ENCODE measurements around the gene TBL1Y.

TBL1Y gene

DNA sequence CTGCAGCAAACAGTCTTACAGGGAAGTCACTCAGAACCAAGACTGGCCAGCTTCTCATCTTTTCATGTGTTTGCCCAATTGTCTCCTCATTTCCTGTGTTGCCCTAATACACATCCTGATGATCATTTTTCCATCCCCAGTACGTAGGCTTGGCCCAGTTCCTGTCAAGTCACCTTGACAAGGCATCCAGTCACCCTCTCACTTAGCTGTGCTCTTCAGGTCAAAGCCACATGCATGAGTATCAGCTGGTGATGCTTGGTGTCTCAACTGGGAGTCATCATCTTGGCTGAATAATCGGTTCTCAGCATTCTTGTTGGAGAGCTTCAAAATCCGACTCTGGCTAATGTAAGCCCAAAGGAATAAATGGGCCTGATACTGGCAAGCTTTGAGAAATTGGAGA is 186.5 kb downstream of the TBL1Y start:
- no peak for DNase-seq

DNA sequence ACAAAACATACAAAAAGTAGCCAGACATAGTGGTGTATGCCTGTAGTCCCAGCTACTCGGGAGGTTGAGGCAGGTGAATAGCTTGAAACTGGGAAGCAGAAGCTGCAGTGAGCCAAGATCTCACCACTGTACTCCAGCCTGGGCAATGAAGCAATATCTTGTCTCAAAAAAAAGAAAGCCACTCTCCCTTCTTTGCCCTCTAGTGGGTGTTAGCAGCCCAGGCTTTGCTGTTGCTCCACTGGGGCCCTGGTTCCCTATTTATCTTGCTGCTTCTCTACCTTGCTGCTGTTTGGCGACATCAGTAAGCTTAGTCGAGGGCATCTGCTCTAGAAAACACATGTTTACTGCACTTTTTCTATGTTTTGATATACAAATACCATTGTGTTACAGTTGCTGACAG is 189.2 kb downstream of the TBL1Y start:
- no peak for DNase-seq

DNA sequence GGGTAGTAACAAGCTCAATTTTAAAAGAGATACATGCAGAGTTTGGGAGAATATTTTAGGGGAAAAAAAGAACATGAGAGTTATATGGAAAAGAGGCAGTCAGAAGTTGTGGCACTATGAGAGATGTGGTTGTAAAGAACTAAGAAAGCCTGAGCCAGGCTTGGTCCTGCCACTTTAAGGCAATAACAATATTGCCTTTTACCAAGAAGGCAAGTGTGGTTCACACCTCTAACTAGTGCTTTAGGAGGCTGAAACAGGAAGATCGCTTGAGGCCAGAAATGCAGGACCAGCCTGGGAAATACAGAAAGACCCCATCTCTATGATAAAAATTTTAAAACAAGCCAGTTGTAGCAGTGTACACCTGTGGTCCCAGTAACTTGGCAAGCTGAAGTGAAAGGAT is 192.2 kb downstream of the TBL1Y start:
- DNase-seq = no peak

DNA sequence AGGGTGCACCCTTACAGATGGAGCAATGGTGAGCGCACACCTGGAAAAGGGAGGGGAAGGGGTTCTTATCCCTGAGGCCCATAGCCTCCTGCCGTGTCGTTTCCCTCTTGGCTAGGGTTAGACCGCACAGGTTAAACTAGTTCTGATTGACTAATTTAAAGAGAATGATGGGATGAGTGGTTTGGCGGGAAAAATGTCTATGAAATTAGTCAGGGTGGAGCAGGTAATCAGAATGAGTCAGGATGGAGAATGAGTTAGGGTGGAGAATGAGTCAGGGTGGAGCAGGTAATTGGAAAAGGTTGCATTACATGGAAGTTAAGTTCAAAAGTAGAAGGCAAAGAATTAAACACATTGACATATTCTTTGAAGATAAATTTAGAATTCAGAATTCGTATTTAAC is 196.7 kb downstream of the TBL1Y start:
- DNase-seq = no peak

DNA sequence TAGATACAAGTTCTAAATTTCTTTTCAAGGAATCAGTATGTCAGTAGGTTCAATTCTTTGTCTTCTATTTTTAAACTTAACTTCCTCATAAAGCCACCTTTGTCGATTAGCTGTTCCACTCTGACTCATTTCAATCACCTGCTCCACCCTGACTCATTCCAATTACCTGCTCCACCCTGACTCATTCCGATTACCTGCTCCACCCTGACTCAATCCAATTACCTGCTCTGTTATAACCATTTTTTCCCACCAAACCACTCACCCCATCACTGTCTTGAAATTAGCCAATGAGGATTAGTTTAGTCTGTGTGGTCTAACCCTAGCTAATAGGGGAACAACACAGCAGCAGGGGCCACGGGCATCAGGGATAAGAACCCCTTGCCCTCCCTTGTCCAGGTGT is 199.6 kb downstream of the TBL1Y start:
- no peak for DNase-seq

DNA sequence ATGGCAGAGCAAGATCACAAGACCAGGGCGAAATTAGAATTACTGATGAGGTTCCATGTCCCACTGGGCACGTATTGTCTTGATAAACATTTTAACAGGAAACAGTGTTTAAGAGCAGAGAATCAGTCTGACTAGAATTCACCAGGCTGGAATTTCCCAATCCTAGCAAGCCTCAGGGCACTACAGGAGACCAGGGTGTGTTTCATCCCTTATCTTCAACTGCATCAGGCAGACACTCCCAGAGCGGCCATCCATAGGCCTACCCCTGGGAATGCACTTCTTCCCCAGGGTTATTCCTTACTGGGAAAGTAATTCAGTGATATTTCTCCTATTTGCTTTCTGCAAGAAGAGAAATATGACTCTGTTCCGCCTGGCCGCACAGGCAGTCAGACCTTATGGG is 205.4 kb downstream of the TBL1Y start:
- DNase-seq = no peak

DNA sequence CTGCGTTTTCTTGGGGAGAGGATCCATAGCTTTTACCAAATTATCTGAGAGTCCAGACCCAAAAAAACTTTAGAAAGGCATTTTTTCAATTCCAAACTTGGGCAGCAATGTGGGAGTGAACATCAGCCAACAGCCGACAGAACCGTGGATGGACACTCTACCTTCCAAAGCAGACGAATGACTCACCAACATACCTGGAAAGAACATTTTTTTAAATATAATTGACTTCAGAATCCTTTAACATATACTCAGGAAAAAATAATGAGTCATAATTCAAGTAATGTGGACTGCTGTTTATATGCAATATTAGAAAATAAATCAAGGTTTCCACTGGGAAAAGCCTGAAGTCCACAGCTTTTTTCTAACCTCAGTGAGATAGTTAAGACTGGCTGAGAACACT is 211.7 kb downstream of the TBL1Y start:
- DNase-seq = no peak

DNA sequence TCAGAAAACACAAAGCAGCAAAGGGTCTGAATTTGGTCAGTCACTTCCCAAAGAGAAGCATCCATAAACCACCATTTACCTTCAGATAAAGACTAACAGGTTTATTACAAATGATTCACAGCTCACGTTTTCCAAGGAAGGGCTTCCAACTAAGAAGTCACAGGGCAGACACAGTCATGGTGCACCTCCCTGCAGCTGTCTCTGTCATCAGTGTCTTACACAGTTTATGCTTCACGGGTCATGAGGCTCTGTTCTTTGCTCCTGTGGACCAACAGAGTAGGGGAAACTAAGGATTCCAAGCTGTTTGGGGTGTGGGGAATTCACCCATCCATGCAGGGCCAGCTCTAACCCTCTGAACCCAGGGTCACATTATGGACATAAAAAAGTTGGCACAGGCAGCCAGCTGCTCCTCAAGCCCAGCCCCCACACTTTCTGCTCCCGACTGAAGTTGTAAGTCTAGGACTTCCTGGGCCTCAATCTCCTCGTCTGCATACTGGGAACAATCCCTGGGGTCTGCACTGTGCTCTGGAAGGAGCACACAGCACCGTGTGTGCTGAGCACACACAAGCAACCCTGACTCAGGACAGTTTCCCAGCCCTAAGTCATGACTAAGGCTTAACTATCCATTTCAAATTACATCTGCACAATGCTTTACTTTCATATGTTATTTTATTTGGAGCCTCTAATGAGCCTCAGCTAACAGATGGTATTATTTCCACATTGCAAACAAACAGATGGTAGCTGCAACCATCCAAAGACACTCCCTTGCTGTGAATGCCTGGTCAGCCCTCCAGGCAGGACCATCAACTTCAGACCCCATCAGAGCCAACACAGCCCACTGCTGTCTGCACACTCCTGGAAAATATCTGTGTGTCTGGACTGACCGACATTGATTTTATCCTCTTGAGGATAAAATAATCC is 214.9 kb downstream of the TBL1Y start:
- no peak for DNase-seq

DNA sequence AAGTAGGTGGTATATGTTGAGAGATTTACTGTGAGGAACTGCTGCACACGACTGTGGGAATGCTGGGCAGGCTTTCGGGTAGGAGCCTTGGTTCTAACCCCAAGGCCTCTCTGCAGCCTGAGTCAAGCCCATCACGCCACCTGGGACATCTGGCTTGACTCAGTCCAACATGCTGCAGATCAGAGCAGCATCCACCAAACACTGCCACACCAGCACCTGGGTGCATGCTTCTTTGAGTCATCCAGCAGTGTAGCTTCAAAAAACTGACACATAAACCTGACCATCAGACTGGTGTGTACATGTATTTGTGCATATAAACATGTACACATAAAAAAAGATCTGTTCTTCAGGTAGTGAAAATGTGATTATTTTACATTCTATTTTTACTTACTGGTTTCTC is 217.7 kb downstream of the TBL1Y start:
- DNase-seq = no peak

Measured in activated CD8-positive, alpha-beta memory T cell treated with anti-CD3 and anti-CD28 coated beads for 24 hours (primary cell).